Neuron (in vitro differentiated cells): Measurements from ENCODE around the gene TYW5.

Experiments
- H2AFZ ChIP-seq: one replicate; pipeline ENCODE4 v1.6.1; 2013; ENCODE audit warnings: low read depth, mild to moderate bottlenecking, inconsistent platforms, low read length, moderate library complexity
- H3K27me3 ChIP-seq: one replicate; pipeline ENCODE4 v1.6.1; 2013; ENCODE audit warnings: low read length; ENCODE audit not compliant: insufficient read depth
- H3K36me3 ChIP-seq: one replicate; pipeline ENCODE4 v1.6.1; 2013; ENCODE audit warnings: low read length; ENCODE audit not compliant: insufficient read depth
- H3K4me1 ChIP-seq: one replicate; pipeline ENCODE4 v1.6.1; 2013; ENCODE audit warnings: low read length; ENCODE audit not compliant: insufficient read depth
- H3K4me3 ChIP-seq: 2 replicates; pipeline ENCODE4 v1.5.1; 2013; ENCODE audit warnings: mild to moderate bottlenecking, low read length, moderate library complexity
- H3K9me3 ChIP-seq: one replicate; pipeline ENCODE4 v1.6.1; 2013; ENCODE audit warnings: low read length

TYW5 gene

GRCh38 chr2:199984755-199985154 is 29.5 kb upstream of the TYW5 start:
- peaks cover 9% of the 10 kb centered on the region for H3K4me1 ChIP-seq

GRCh38 chr2:199984159-199984558 is 28.9 kb upstream of the TYW5 start:
- H3K4me1 ChIP-seq, result peaks cover 11% of the 10 kb centered on the region
- no peaks in the 10 kb centered on the region for H3K36me3 ChIP-seq
- no peak overlapping the region for H3K4me3 ChIP-seq
- H2AFZ ChIP-seq, result no peak overlapping the region
- H3K27me3 ChIP-seq, result no peaks in the 10 kb centered on the region
- H3K9me3 ChIP-seq, result no peaks in the 10 kb centered on the region

More at GRCh38 chr2:199984755-199985154, 29.5 kb upstream of the TYW5 start:
- Histone ChIP-seq H2AFZ (no peak overlapping the region), H3K36me3 (no peaks in the 10 kb centered on the region), H3K27me3 (no peaks in the 10 kb centered on the region), H3K9me3 (no peaks in the 10 kb centered on the region), H3K4me3 (no peak overlapping the region)

GRCh38 chr2:199983534-199983933 is 28.2 kb upstream of the TYW5 start:
- H3K27me3 ChIP-seq, result no peaks in the 10 kb centered on the region
- no peak overlapping the region for H2AFZ ChIP-seq
- H3K9me3 ChIP-seq, result no peaks in the 10 kb centered on the region
- H3K36me3 ChIP-seq, result no peaks in the 10 kb centered on the region
- H3K4me1 ChIP-seq, result peaks cover 11% of the 10 kb centered on the region
- no peak overlapping the region for H3K4me3 ChIP-seq

- H3K27me3 ChIP-seq, result no peaks in the 10 kb centered on the region
- no peaks in the 10 kb centered on the region for H3K9me3 ChIP-seq
- no peak overlapping the region for H3K4me3 ChIP-seq
- H3K36me3 ChIP-seq, result no peaks in the 10 kb centered on the region
- H2AFZ ChIP-seq, result no peak overlapping the region
- H3K4me1 ChIP-seq, result peaks cover 8% of the 10 kb centered on the region
These were observed 27.0 kb upstream of the TYW5 start for GRCh38 chr2:199982126-199982843.

GRCh38 chr2:199979832-199980628 is 24.7 kb upstream of the TYW5 start:
- peak overlapping the region; percentile 22 for H3K4me3 ChIP-seq
- no peaks in the 10 kb centered on the region for H3K9me3 ChIP-seq
- H3K4me1 ChIP-seq, result peaks cover 7% of the 10 kb centered on the region
- no peaks in the 10 kb centered on the region for H3K36me3 ChIP-seq
- H3K27me3 ChIP-seq, result no peaks in the 10 kb centered on the region
- peak overlapping the region; percentile 17 for H2AFZ ChIP-seq

- H3K4me3 ChIP-seq, result no peak overlapping the region
These were observed 24.1 kb upstream of the TYW5 start for GRCh38 chr2:199979398-199979797.

GRCh38 chr2:199977984-199978415 is 22.7 kb upstream of the TYW5 start:
- no peaks in the 10 kb centered on the region for H3K9me3 ChIP-seq
- H3K4me3 ChIP-seq, result no peak overlapping the region
- H3K27me3 ChIP-seq, result no peaks in the 10 kb centered on the region
- no peaks in the 10 kb centered on the region for H3K36me3 ChIP-seq
- H3K4me1 ChIP-seq, result peaks cover 7% of the 10 kb centered on the region
- H2AFZ ChIP-seq, result no peak overlapping the region

More at GRCh38 chr2:199979398-199979797, 24.1 kb upstream of the TYW5 start:
- Histone ChIP-seq H3K27me3 (no peaks in the 10 kb centered on the region), H3K4me1 (peaks cover 7% of the 10 kb centered on the region), H3K9me3 (no peaks in the 10 kb centered on the region), H2AFZ (peak overlapping the region; percentile 17), H3K36me3 (no peaks in the 10 kb centered on the region)

GRCh38 chr2:199975273-199975895 is 20.1 kb upstream of the TYW5 start:
- peaks cover 4% of the 10 kb centered on the region for H3K36me3 ChIP-seq
- no peaks in the 10 kb centered on the region for H3K9me3 ChIP-seq
- no peaks in the 10 kb centered on the region for H3K27me3 ChIP-seq
- H3K4me1 ChIP-seq, result peaks cover 4% of the 10 kb centered on the region
- H2AFZ ChIP-seq, result no peak overlapping the region
- H3K4me3 ChIP-seq, result no peak overlapping the region

- no peak overlapping the region for H3K4me3 ChIP-seq
- H3K36me3 ChIP-seq, result peaks cover 4% of the 10 kb centered on the region
- no peaks in the 10 kb centered on the region for H3K27me3 ChIP-seq
- H3K4me1 ChIP-seq, result no peaks in the 10 kb centered on the region
- H3K9me3 ChIP-seq, result no peaks in the 10 kb centered on the region
- H2AFZ ChIP-seq, result no peak overlapping the region
These were observed 18.4 kb upstream of the TYW5 start for GRCh38 chr2:199973703-199974102.

- Histone ChIP-seq H3K27me3 (no peaks in the 10 kb centered on the region), H3K4me1 (no peaks in the 10 kb centered on the region), H3K4me3 (no peak overlapping the region), H3K36me3 (peaks cover 14% of the 10 kb centered on the region), H3K9me3 (no peaks in the 10 kb centered on the region), H2AFZ (no peak overlapping the region)
These were observed 16.9 kb upstream of the TYW5 start for GRCh38 chr2:199972088-199972626.

- no peaks in the 10 kb centered on the region for H3K27me3 ChIP-seq
- H3K36me3 ChIP-seq, result peaks cover 48% of the 10 kb centered on the region
- no peaks in the 10 kb centered on the region for H3K9me3 ChIP-seq
- H2AFZ ChIP-seq, result no peak overlapping the region
- H3K4me1 ChIP-seq, result no peaks in the 10 kb centered on the region
- H3K4me3 ChIP-seq, result no peak overlapping the region
These were observed 12.8 kb upstream of the TYW5 start for GRCh38 chr2:199968126-199968525.

- no peak overlapping the region for H2AFZ ChIP-seq
- no peaks in the 10 kb centered on the region for H3K4me1 ChIP-seq
- H3K36me3 ChIP-seq, result peaks cover 57% of the 10 kb centered on the region
- H3K27me3 ChIP-seq, result no peaks in the 10 kb centered on the region
- no peak overlapping the region for H3K4me3 ChIP-seq
- no peaks in the 10 kb centered on the region for H3K9me3 ChIP-seq
These were observed 11.7 kb upstream of the TYW5 start for GRCh38 chr2:199966976-199967375.

- H2AFZ ChIP-seq, result no peak overlapping the region
- H3K4me3 ChIP-seq, result no peak overlapping the region
- H3K4me1 ChIP-seq, result no peaks in the 10 kb centered on the region
- H3K27me3 ChIP-seq, result no peaks in the 10 kb centered on the region
- no peaks in the 10 kb centered on the region for H3K9me3 ChIP-seq
- H3K36me3 ChIP-seq, result peaks cover 63% of the 10 kb centered on the region
These were observed 11.1 kb upstream of the TYW5 start for GRCh38 chr2:199966405-199966804.
